Dermis blood vessel endothelial cell (primary cell): ENCODE results near the gene RBM33. TPM values are rescaled to one million over a fixed set of nuclear protein-coding genes. Genes with fewer than 3 reads are reported as not detected.

Experiments
- DNase-seq: peaks from one replicate; pipeline ENCODE4 v3.0.0; 2010
- total RNA-seq: library from RNA; depleted of rRNA; stranded (reverse); fragments of >200 nt; gene quantifications from 2 replicates; pipeline ENCODE4 v1.2.3, GENCODE V29; 2014

The RBM33 gene
- total RNA-seq, 1 donor from 2014 or later, result 23.1 TPM

DNA sequence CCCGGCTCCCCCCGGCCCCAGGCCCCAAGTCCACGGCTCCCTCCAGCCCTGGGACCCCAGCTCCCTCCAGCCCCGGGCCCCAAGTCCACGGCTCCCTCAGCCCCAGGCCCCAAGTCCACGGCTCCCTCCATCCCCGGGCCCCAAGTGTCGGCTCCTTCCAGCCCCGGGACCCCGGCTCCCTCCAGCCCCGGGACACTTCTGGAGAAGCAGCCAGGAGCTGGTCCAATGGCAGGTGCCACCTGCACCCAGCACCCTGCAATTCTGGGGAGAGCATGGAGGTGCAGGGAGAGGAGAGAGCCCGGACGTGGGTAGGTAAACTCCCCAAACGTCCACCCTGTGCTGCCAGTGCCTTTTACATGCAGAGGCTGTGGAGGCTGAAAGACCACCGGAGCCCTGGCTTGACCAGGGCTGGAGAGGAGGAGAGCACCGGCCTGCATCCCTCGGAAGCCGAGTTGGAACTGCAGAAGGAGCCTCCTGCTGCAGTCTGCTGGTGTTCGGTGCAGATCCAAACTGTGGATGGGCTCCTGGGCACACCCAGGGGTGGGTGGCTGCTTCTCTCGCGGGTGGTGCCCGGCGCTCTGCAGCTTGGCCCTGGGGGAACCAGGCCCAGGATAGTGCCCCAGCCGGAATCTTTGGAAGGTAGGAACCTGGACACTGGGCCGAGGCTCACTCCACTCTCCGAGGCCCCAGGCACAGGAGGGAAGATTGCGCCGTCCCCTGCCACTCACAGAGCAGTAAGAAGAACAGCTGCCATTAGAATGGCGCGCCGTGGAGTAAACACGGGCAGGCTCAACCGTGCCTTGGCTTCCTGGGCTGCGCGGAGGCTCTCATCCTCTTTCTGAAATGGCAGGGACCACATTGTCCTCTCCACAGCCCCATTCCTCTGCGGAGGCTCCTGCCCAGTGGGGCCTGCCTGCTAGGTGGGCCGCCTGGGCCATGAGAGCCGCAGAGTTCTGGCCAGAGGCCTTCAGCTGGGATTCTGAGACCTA lies 153.1 kb downstream of the RBM33 start:
- no peak for DNase-seq

GRCh38 chr7:155798673-155799439 lies 154.4 kb downstream of the RBM33 start:
- DNase-seq, result no peak

DNA sequence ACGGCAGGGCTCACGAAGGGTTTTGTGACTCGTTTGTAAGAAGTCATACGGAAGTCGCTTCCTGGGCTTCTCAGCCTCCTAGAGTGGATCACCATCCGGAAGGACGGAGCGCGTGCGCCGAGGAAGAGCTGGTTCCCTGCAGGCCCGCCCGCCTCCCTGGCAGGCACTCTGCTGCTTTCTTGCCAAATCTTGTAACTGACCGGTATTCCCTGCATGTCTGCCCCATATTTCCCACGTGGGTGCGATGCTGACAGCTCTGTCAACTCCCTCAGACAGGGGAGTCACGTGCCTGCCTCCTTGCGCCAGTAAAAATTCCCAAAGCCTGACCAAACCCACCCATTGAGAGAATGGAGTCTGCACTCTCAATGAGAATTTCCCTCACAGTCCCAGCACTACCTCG lies 155.1 kb downstream of the RBM33 start:
- DNase-seq, result no peak

DNA sequence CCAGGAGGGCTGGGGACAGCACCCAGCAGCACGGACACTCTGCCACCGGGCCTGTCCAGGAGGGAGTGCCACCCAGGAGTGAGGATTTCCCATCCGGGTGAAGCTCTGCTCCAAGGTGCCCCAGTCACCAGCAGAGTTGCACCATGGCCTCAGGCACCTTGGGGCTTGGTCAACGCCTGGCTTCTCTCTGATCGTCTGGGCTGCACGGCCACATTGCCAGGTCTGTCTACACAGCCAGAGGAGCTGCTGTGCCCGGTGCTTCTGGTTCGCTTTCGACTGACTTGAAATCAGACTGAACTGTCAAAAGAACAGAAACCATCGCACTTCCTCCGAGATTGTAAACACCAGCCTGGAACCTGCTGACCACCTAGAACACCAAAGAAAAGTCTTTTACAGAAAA lies 155.8 kb downstream of the RBM33 start:
- no peak for DNase-seq

DNA sequence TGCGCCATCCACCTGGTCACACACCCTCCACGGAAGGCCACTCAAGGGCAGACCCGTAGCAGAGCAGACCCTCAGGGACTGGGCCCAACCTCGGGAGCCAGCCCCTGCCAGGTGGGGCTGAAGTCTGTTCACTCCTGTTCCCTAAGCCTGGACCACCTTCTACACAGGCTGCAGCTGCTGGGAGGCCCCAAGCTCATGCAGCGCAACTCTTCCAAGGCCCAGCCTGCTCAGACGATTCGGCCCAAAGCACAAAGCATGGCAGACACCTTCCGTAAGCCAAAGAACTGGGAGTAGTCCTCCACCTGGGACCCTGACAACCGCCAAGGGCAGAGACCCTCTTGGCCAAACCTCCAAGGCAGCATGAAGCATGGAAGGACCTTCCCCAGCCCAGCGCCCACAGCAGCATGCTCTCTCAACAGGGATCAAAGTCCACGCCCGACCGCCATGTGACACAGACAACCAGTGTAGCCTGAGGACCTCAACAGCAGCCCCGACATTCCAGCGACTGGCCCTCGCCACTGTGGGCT lies 156.3 kb downstream of the RBM33 start:
- no peak for DNase-seq

DNA sequence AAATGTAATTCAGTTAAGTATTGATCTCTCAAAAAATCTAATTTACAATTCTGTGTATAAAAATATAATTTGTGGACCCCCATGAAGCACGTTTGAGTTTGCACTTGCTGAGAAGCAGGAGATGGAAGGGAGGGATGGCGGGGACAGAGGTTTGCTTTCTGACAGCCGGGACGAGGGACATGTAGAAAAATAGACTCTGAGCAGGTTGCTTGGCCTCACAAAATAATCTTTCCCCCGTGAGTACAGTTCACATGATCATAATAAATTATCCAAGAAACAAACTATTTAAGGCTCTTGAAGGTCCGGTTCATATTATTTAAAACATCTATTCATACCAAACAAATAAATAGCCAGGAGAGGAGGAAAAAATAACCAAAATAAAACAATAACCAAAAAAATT lies 157.8 kb downstream of the RBM33 start:
- no peak for DNase-seq

DNA sequence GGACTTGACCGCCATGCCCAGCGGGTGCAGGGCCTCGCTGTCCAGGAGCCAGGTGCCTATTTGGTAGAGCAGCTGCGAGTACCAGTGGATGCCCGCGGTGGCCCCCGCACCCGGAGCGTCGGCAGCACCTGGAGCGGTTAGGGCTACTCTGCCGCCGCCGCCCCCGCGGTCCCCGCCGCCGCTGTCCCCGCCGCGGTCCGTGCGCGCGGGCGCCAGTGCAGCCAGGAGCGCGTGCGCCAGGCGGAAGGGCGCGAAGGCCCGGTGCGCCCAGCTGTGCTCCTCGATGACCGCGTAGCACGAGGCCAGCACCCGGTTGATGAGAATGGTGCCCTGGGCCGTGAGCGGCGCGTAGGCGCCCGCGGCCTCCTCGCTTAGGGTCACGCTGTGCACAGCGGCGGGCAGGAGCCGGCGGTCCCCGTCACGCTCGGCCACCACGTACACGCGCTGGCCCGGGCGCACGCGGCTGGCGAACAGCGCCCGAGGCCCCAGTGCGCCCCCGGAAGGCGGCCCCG lies 158.5 kb downstream of the RBM33 start:
- no peak for DNase-seq

- DNase-seq, result peak; percentile 41
Observed at GRCh38 chr7:155803418-155804376, 159.2 kb downstream of the RBM33 start.

DNA sequence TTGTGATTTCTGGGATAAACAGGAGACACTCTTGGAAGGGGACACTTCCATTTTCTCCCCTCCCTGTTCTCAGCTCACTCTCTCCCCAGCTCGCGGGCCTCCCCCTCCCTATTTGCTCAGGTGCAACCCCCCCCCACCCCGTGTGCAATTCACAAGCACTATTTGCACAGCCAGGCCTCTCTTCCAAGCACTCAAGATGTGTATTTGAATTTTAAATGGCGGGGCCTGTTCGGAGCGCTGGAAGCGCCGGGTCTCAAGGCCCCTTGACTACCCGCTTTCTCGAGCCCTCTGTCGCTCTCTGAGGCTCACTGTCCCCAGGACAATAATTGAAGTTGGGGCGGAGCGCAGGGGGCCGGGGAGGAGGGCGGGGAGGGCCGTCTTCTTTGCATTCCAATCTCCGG lies 160.0 kb downstream of the RBM33 start:
- DNase-seq, result no peak

DNA sequence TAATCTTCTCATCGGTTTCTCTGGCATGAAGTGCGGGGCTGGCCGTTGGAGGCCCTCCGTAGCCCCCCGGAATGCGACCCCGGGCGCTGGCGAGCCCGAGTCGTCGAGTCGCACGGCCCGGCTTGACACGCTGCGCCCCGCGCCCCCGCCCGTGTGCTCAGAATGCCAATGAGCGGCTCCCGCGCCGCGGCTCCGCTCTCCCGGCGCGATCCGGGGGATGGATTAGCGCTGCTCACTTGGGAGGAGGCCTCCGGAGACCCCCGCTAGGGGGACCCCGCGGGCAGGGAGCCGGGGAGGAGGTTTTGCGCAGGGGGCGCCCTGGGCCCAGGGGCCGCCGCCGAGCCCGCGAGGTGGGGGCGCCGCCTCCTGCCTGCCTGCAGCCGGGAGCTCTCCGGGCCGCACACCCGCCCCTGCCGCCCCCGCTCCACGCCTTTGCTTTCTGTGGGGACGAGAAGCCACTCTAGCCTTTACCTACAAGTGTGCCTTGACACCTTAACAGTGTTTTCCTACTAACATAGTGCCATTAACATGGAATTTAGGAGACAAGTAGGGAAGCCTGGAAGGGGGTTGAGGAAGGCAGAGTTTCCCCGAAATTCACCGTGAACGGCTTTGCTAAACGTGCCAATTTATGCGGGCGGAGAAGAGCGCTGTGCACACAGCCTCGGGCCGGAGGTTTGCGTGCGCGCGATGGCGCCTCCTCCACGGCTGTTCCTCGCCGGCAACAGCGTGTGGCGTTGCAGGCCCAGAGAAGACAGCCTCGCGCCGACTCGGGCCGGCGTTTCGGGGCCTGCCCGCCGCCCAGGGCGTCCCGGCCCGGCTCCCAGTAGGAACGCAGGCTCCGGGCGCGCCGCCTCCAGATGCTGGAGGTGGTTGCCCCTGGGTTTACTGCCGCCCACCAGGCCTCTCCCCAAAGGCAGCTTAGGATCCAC lies 160.7 kb downstream of the RBM33 start:
- DNase-seq, result peak; percentile 84

- no peak for DNase-seq
Observed at GRCh38 chr7:155805826-155806095, 161.3 kb downstream of the RBM33 start.

DNA sequence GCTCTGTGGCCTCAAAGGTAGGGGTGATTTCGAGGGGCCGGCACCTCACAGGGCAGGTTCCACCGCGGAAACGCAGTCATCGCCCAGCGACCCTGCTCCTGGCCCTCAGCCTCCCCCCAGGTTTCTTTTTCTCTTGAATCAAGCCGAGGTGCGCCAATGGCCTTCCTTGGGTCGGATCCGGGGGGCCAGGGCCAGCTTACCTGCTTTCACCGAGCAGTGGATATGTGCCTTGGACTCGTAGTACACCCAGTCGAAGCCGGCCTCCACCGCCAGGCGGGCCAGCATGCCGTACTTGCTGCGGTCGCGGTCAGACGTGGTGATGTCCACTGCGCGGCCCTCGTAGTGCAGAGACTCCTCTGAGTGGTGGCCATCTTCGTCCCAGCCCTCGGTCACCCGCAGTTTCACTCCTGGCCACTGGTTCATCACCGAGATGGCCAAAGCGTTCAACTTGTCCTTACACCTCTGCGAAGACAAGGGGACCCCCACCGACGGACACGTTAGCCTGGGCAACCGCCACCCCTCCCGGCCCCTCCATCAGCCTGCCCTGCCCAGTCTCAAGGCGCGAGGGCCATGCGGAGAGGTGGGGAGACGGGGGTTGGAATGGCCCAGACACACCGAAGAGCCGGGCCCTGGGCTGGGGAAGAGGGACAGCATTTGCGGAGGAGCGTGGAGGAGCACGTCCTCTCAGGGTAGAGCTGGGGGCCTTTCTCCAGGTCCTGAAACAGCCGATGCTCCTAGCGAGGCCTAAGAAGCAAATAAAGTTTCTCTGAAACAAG lies 161.8 kb downstream of the RBM33 start:
- DNase-seq, result no peak

DNA sequence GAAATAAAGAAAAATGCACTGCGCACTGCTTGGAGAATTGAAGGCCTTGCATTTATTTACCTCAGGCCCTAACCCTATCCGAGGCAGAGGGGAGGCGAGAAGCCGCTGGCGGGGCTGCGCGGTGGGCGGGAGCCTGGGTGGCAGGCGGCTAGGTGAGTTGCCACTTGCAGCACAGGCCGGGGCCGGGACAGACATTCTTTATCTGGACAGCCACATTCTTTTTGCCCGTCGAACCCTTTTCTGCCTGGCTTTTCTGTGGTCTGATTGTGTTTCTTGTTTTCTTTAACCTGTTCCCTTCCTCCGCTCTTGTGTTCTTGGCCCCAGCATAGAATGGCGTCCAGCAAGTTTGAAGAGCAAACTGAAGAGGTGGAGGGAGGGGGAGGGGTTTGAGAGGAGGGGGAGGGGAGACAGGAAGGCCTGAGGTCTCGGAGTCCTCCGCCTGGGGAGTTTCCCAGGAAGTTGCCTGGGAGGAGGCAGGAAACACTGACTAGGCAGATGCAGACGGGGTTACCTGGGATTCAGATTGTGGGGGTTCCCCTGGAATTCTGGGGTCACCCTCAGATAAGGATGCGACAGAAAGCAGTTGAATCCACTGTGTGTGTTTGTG lies 162.7 kb downstream of the RBM33 start:
- no peak for DNase-seq

DNA sequence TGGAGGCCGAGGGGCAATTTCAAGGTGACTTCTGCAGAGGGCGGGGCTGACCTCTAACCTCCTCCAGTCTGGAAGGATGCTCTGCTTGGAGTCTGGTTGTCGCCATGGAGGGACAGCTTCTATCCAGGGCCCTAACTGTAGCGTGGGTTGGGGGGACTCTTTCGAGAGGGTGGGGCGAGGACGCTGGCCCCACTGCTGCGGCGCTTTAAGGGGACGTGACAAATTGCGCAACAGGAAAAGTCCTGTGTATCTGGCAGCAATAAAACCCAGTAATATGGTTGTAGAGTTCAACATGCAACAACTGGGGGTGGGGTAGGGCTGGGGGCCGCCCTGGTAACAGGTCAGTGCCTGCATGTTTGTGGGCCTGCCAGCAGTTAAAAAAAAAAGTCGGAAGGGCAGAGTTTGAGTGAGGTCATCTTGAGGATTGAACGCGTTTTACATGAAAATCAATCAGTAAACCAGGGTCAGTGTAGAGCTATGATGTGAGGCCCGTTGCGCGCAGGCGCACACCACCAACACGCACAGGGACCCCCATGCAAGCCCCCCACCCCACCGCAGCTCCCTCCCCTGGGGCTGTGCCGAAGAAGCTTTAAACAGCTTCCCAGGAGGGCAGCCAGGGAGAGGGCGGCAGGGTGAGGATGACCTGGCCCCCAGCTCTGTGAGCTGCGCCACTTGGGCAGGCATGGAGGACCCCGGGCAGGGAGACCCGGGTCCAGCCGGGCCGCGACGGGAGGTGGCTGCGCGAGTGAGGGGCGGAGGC lies 163.5 kb downstream of the RBM33 start:
- DNase-seq, result no peak

DNA sequence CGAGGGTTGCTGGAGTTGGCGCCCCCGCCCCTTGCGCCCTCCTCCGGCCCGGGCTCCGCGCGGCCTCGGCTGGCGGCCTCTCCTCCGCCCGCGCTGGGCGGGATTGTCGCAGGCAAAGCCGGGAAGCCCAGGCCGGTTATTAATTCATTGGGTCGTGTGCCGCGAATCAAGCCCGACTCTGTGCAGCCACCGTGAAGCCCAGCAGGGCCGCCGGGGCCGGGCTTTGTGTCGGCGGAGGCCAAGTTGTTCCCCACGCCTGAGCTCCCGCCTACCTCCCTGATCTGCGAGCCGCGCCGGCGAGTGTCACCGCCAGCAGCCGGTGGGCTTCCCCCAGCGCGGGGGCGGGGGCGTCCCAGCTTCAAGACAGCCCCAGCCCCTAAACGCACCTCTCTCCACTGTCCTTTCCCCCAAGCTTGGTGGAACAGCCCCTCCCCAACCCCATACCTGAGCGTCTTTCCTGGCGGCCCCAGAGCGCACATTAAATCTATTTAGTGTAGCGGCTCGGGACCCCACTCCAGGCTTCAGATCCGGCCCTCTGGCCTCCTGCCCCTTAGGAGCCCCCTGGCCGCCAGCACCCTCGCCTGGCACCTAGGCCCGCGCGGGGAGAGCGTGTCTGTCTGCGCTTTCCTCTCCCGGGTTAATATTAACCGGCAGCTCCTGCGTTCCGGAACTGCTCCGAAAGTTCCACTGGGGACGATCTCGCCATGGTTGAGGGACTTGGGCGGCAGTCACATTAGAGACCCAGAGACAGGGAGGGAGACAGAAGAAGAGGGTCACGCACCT lies 164.3 kb downstream of the RBM33 start:
- no peak for DNase-seq

DNA sequence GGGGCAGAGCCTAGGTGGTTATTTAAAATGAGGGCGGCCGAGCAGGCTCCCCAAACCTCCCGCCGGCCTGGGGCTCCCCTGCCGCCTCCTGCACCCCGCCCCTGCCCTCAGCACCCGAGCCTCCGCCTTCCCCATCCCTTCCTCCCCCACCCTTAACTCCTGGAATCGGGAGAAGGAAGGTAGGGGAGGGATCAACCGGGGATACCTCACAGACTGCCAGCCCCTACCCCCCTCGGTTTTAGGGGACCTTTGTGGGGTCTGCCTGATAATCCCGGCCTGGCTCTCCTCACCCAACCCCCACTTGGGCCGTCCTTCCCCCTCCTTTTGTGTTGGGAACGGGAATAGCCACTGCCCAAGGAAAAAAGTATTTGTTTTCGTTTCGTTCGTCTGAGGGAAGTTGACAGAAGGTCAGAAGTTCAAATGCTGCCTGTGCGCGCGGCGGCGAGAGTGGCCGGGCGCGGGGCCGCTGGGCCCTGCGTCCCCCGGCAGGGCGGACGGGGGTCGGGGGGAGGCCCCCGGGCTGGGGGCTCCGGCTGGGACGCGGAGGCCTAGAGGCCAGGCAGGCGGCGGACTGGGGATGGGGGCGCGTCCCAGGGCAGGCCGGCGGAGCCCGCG lies 165.0 kb downstream of the RBM33 start:
- DNase-seq, result no peak

GRCh38 chr7:155809947-155810769 lies 165.7 kb downstream of the RBM33 start:
- DNase-seq, result no peak
